Lower lobe of right lung (tissue), 2 donors: ENCODE measurements around the gene CAMKK2. TPM values are rescaled to one million over a fixed set of nuclear protein-coding genes. Genes with fewer than 3 reads are reported as not detected.
"Not testable (repeated sequence)": the region's sequence is repeated elsewhere in the genome, so short reads cannot be mapped to it uniquely, and the experiment has no call there.

Experiments
- ATAC-seq, 2 donors: fragments of 200-7000 bp; cut with Tn5 transposase; one replicate each; pipeline ENCODE4 v1.9.1; 2020 to 2022; ENCODE audit warnings: mild to moderate bottlenecking in 2 of 2, moderate library complexity in 2 of 2
- DNase-seq: peaks from one replicate; pipeline ENCODE4 v3.0.0-alpha.2; 2020
- H3K27ac ChIP-seq: fragments of 200-600 bp; one replicate; pipeline ENCODE4 v1.8.0; 2022
- H3K27me3 ChIP-seq: fragments of 200-600 bp; one replicate; pipeline ENCODE4 v1.8.0; 2022; ENCODE audit warnings: low read depth
- H3K36me3 ChIP-seq: fragments of 200-600 bp; one replicate; pipeline ENCODE4 v1.8.0; 2022; ENCODE audit warnings: mild to moderate bottlenecking
- H3K4me1 ChIP-seq: fragments of 200-600 bp; one replicate; pipeline ENCODE4 v1.8.0; 2022
- H3K4me3 ChIP-seq: fragments of 200-600 bp; one replicate; pipeline ENCODE4 v1.8.0; 2022; ENCODE audit warnings: mild to moderate bottlenecking
- H3K9me3 ChIP-seq: fragments of 200-600 bp; one replicate; pipeline ENCODE4 v1.8.0; 2022
- CTCF ChIP-seq: fragments of 200-600 bp; IDR thresholded peaks from one replicate; pipeline ENCODE4 v1.8.0; 2022; ENCODE audit warnings: antibody characterized with exemption, mild to moderate bottlenecking
- intact Hi-C: fragments of 100-400 bp; cut with DNase I; formaldehyde crosslinking; loops from one replicate; pipeline ENCODE4 v1.11.0; 2022
- total RNA-seq: library from RNA; stranded (reverse); fragmentation: NEBNext Ultra II Directional; extraction: Animal tissue kit (Norgen Biotek cat#: 25700); gene quantifications from one replicate; pipeline ENCODE4 v1.2.1, GENCODE V29; 2021
- donor health status: DM: no; HTN: yes; CAD: no; lungs with severe emphysema.

CAMKK2 gene
- total RNA-seq, 1 donor from 2014 or later, result 40.4 TPM

- intact Hi-C loops, result no loop called here
- H3K9me3 ChIP-seq, result no peaks in the 10 kb centered on the region
- no peak overlapping the region for H3K27ac ChIP-seq
- no peak for TF ChIP-seq CTCF
- H3K4me3 ChIP-seq, result no peak overlapping the region
- no peak for DNase-seq
- peaks cover 98% of the 10 kb centered on the region for H3K36me3 ChIP-seq
- H3K27me3 ChIP-seq, result no peaks in the 10 kb centered on the region
- peaks cover 15% of the 10 kb centered on the region for H3K4me1 ChIP-seq
- peak in 1 of 2 donors; percentile 21 for ATAC-seq
Measured at GRCh38 chr12:121326996-121327674, 30.6 kb upstream of the CAMKK2 start.

GRCh38 chr12:121325922-121326396 lies 29.4 kb upstream of the CAMKK2 start:
- Histone ChIP-seq H3K36me3 (peaks cover 96% of the 10 kb centered on the region), H3K9me3 (no peaks in the 10 kb centered on the region), H3K27ac (no peak overlapping the region), H3K4me3 (no peak overlapping the region), H3K4me1 (peaks cover 15% of the 10 kb centered on the region), H3K27me3 (no peaks in the 10 kb centered on the region)
- ATAC-seq (no peak), DNase-seq (no peak)
- intact Hi-C loops, result no loop called here
- TF ChIP-seq CTCF, result no peak

GRCh38 chr12:121323908-121324307 lies 27.4 kb upstream of the CAMKK2 start:
- TF ChIP-seq CTCF, result no peak
- ATAC-seq, result no peak
- DNase-seq, result no peak
- Histone ChIP-seq H3K4me1 (peaks cover 15% of the 10 kb centered on the region), H3K36me3 (peaks cover 93% of the 10 kb centered on the region), H3K4me3 (no peak overlapping the region), H3K27me3 (no peaks in the 10 kb centered on the region), H3K9me3 (no peaks in the 10 kb centered on the region), H3K27ac (no peak overlapping the region)
- intact Hi-C loops, result no loop called here

- Histone ChIP-seq H3K27me3 (no peaks in the 10 kb centered on the region), H3K27ac (no peak overlapping the region), H3K9me3 (no peaks in the 10 kb centered on the region), H3K36me3 (peaks cover 69% of the 10 kb centered on the region), H3K4me3 (no peak overlapping the region), H3K4me1 (peaks cover 9% of the 10 kb centered on the region)
- no peak for ATAC-seq
- DNase-seq, result no peak
- TF ChIP-seq CTCF, result no peak
- intact Hi-C loops, result no loop called here
Measured at GRCh38 chr12:121318121-121318520, 21.6 kb upstream of the CAMKK2 start.

GRCh38 chr12:121314431-121314830 lies 17.9 kb upstream of the CAMKK2 start:
- Histone ChIP-seq H3K4me3 (no peak overlapping the region), H3K4me1 (peaks cover 9% of the 10 kb centered on the region), H3K27ac (no peak overlapping the region), H3K9me3 (no peaks in the 10 kb centered on the region), H3K27me3 (no peaks in the 10 kb centered on the region), H3K36me3 (peaks cover 66% of the 10 kb centered on the region)
- ATAC-seq (peak in 1 of 2 donors; percentile 38), DNase-seq (no peak)
- TF ChIP-seq CTCF, result no peak
- intact Hi-C loops, result no loop called here

- H3K27ac ChIP-seq, H3K4me3 ChIP-seq, H3K9me3 ChIP-seq, intact Hi-C loops, ATAC-seq, H3K4me1 ChIP-seq, DNase-seq, H3K27me3 ChIP-seq: not testable (repeated sequence)
- peaks cover 49% of the 10 kb centered on the region for H3K36me3 ChIP-seq
Measured at GRCh38 chr12:121310231-121310630, 13.7 kb upstream of the CAMKK2 start.

GRCh38 chr12:121307397-121307796 lies 10.9 kb upstream of the CAMKK2 start:
- ATAC-seq, H3K4me1 ChIP-seq, H3K27me3 ChIP-seq, H3K27ac ChIP-seq, H3K4me3 ChIP-seq, H3K9me3 ChIP-seq, DNase-seq, intact Hi-C loops: not testable (repeated sequence)
- peaks cover 43% of the 10 kb centered on the region for H3K36me3 ChIP-seq
